HG03558 (cell line): ENCODE results near the gene ZNF223.

Source experiments
- ATAC-seq: cut with Tn5 transposase; IDR thresholded peaks from one replicate; pipeline ENCODE4 v1.9.1; 2021; ENCODE audit warnings: moderate number of reproducible peaks; ENCODE audit not compliant: unreplicated experiment; ENCODE audit errors: extremely low read depth

The ZNF223 gene

GRCh38 chr19:44051650-44052402 lies at the start of gene ZNF223:
Gene ZNF223, plus strand, starts transcription at chr19:44052036. Its CDS starts 3,141 bp downstream, at chr19:44055177.
- ATAC-seq: no peak

DNA sequence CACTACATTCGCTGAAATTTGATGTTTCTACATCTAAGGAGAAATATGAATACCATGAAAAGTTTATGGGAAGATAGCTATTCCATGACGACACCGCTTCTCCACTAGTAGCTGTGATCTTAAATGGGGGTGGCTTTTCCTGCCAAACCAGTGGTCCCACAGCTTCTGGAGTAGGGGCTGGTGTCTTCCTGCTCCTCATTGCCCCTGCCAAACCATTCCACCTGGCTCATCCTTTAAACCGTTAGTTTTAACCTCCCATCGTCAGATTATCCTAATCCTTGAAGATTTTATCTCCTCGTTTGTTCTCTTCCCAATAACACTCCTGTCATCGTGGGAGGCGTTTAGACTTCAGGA lies 49.6 kb upstream of the ZNF223 start:
- ATAC-seq: no peak

DNA sequence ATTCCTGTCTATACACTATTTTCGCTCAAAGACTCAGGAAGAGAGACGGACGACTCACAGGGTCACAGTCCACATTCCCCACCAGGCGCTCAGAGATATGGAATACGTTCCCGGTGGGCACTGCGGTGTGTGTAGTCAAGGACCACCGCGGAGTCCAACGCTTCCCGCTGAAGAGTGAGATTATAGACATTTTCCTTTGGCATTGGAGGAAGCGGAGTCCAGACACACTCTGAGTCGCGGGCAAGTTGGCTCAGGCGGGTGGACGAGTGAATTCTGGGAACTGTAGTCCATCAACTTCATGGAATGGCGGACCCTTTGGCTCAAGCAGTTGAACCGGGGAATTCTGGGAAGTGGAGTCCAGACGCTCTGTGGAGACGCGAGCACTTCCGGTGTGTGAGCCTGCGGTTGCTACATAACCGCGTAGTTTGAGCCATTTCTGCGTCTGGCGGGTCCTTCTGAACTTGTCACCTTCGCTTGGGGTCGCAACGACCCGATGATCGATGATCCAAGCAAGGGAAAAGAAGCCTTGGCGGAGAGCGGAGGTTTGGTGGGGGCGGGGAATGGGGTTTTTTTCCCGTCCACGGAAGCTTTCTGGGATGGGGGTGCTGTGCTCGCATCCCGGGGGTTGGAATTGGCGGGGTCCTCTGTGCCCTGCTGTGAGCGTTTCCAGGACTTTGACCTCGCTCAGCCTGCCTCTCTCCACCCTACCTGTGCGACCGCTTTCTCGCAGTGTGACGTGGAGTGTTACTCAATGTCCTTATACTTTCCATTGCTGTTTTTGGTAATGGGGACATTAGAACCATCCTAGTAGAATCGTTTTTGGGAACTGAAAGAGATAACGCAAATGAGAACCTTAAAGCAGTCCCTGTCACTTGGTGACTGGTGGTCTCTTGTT lies 49.0 kb upstream of the ZNF223 start, which contains the start of gene ZNF230:
Gene ZNF230 (plus strand): TSS at position 392 of the 895 bp plus-strand sequence. CDS start 4,122 bp downstream, outside the sequence.
- ATAC-seq: peak; percentile 76

GRCh38 chr19:44003461-44004009 lies 48.3 kb upstream of the ZNF223 start:
- ATAC-seq: no peak

- no peak for ATAC-seq
Observed at GRCh38 chr19:44005973-44006372, 45.9 kb upstream of the ZNF223 start.

DNA sequence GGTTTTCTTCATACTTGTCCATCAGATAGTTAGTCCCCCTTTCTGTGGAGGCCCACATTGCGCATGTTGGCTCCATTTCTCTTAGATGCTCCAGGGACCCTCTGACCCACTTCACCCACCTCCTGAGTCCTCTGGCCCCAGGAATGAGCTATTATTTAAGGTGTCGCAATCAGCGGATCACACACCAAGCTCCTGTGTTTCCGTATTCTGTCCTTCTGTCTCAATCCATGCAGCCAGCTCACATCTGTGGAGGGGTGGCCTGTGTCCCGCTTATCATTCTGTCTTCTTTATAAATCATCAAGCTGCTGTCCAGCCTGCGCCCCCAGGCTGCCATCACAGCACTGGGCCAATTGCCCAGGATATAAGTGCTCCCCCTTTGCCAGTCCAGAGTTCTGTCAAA lies 44.4 kb upstream of the ZNF223 start:
- ATAC-seq: no peak

- ATAC-seq: no peak
Observed at GRCh38 chr19:44010468-44010867, 41.4 kb upstream of the ZNF223 start.

- ATAC-seq: no peak
Observed at GRCh38 chr19:44019498-44019897, 32.3 kb upstream of the ZNF223 start.

GRCh38 chr19:44021221-44021620 lies 30.6 kb upstream of the ZNF223 start:
- ATAC-seq: no peak

- ATAC-seq: no peak
Observed at GRCh38 chr19:44024900-44025216, 27.0 kb upstream of the ZNF223 start.

DNA sequence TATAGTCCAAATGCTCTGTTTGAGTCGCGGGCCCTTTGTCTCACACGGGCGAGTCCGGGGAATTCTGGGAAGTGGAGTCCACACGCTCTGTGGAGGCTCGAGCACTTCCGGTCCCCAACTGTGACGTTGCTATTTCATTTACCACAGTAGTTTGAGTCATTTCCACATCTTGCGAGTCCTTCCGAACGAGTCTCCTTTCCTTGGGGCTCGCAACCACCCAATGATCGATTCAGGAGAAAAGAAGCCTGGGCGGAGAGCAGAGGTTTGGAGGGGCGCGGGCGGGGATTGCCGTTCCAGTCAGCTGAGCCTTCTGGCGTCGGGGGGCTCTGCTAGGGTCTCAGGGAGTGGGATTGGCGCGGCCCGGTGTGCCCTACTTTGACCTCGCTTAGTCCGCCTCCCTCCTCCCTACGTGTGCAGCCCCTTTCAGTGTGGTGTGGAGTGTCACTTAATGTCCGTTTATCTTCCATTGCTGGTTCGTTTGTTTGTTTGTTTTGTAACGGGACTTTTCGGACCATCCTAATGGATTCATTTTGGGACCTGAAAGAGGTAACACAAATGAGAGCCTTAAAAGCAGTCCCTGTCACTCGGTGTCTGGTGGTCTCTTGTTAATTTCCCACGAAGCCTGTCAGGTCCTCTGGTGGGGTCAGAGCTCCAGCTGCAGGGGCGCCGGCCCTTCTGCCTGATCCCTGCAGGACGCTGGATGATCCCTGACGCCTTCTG lies 26.5 kb upstream of the ZNF223 start, which contains the start of gene ZNF222:
Gene ZNF222 (plus strand): TSS at position 163 of the 720 bp plus-strand sequence. CDS start 58 bp downstream, at position 221.
- no peak for ATAC-seq

DNA sequence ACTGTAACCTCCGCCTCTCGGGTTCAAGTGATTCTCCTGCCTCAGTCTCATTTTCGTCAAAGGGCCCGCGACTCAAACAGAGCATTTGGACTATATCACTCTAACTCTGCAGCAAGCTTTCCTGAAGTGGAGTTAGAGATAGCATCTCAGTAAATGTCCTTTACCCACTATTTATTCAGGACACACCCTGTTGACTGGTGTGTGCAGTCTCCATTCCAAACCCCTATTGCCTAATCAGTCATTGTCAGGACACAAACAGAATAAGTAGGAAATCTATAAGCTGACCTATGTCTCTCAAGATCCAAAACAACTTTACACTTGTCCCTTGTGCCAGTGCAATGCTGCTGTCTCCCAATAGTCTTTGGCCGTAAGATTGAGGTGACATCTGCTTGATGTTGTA lies 25.2 kb upstream of the ZNF223 start:
- no peak for ATAC-seq

- ATAC-seq: no peak
Observed at GRCh38 chr19:44032001-44032610, 19.7 kb upstream of the ZNF223 start.

GRCh38 chr19:44042147-44042546 lies 9.7 kb upstream of the ZNF223 start:
- no peak for ATAC-seq

DNA sequence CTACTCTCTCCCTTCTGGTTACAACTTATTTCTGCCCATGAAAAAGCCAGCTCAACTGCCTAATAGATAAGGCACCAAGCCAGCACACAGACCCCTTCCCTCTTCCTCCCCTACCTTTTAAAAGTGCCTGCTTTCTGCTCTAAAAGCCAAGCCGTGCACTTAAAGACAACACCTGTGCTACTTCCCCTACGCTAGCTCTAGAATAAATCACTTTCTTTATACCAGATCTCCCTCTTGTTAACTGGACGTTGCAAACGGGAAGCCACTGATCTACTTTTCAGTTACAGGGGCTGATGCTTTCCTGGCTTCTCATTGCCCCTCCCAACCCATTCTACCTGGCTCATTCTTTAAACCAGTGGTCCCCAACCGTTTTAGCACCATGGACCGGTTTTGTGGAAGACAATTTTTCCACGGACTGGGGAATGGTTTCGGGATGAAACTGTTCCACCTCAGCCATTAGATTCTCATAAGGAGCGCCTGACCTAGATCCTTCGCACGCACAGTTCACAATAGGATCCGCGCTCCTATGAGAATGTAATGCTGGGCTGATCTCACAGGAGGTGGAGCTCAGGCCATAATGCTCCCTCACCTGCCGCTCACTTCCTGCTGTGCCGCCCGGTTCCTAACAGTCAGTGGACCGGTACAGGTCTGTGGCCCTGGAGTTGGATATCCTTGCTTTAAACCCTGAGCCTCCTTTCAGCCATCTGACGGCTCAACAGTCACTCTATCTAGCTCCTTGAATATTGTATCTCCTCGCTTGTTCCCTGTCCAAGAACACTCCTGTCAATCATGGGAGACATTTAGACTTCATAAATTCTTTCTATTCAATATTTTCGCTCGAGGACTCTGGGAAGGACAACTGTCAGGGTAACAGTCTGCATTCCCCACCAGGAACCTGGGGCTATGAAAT lies 841 bp upstream of the ZNF223 start:
- no peak for ATAC-seq

- ATAC-seq: no peak
Observed at GRCh38 chr19:44055870-44056269, 4.0 kb downstream of the ZNF223 start.

DNA sequence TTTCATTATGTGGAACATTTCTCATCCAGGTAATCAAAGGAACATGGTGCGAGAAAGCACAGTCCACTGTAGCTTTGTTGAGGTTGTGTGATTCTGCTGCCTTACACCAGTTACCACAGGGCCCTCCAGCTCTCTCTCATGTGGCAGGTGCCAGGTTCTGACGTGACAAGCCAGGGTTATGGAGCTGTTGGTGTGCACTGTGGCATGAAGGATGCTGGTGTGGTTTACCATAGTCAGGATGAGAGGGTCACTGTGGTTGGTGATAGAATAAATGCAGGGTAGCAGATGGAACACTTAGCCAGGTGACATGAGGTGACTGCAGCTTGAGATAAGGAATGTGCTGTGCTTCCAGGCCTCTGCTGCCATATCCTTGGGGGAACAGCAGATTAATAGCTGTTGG lies 7.4 kb downstream of the ZNF223 start:
- no peak for ATAC-seq

DNA sequence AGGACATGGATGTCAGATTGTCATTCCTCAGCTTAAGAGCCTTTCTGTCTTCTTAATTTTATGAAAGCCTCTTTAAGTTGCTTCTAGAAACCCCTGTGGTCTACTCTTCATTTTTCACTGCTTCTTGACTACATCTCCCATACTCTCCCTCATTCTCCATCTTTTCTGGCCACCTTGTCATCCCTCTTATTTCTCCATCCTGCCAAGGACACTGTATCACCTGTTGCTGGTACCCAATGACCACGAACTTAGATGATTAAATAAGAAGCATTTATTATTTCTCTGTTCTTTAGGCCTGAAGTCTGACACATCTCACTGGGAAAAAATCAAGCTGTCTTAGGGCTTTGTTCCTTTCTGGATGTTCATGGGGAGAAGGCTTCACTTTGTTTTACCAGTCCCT lies 9.2 kb downstream of the ZNF223 start:
- no peak for ATAC-seq

DNA sequence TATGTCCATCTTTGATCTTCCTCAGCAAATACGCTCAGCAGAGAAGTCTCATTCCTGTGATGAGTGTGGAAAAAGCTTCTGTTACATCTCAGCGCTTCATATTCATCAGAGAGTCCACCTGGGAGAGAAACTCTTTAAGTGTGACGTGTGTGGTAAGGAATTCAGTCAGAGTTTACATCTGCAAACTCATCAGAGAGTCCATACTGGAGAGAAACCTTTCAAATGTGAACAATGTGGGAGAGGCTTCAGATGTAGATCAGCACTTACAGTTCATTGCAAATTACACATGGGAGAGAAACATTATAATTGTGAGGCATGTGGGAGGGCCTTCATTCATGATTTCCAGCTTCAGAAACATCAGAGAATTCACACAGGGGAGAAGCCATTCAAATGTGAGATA lies 14.5 kb downstream of the ZNF223 start:
- ATAC-seq: no peak
